Uterus (tissue), 2 donors: ENCODE measurements around the gene FNTB.

ENCODE experiments used
- POLR2A ChIP-seq, 2 donors: fragments of 450-650 bp; IDR thresholded peaks; one replicate each; pipeline ENCODE4 v1.6.1; 2016; ENCODE audit warnings: antibody characterized with exemption in 2 of 2, mild to moderate bottlenecking in 1 of 2, moderate library complexity in 1 of 2
- TF ChIP-seq, protein P1 (sequence below), 4 experiments: fragments of 200-600 bp in 2 of 4; fragments of 450-650 bp in 2 of 4; sonication (generic) in 2 of 4; IDR thresholded peaks; one replicate each; pipeline ENCODE4 v1.5.1; 2016 to 2019; ENCODE audit warnings: antibody characterized with exemption in 4 of 4, mild to moderate bottlenecking in 2 of 4, moderate library complexity in 1 of 4

GRCh38 chr14:64951724-64952123 lies 35.0 kb upstream of the FNTB start:
- TF ChIP-seq, protein P1, sequence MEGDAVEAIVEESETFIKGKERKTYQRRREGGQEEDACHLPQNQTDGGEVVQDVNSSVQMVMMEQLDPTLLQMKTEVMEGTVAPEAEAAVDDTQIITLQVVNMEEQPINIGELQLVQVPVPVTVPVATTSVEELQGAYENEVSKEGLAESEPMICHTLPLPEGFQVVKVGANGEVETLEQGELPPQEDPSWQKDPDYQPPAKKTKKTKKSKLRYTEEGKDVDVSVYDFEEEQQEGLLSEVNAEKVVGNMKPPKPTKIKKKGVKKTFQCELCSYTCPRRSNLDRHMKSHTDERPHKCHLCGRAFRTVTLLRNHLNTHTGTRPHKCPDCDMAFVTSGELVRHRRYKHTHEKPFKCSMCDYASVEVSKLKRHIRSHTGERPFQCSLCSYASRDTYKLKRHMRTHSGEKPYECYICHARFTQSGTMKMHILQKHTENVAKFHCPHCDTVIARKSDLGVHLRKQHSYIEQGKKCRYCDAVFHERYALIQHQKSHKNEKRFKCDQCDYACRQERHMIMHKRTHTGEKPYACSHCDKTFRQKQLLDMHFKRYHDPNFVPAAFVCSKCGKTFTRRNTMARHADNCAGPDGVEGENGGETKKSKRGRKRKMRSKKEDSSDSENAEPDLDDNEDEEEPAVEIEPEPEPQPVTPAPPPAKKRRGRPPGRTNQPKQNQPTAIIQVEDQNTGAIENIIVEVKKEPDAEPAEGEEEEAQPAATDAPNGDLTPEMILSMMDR (IDR thresholded peaks at IDR 0.05): no peak
- no peak for TF ChIP-seq POLR2A (IDR thresholded peaks at IDR 0.05)
